Measurements from ENCODE around the gene ARCN1. TPM values are rescaled to one million over a fixed set of nuclear protein-coding genes. Genes with fewer than 3 reads are reported as not detected.
"Not testable (repeated sequence)": the region's sequence is repeated elsewhere in the genome, so short reads cannot be mapped to it uniquely, and the experiment has no call there.

ARCN1 gene
- polyA plus RNA-seq, 1 donor from 2014 or later: 67.2 TPM

DNA sequence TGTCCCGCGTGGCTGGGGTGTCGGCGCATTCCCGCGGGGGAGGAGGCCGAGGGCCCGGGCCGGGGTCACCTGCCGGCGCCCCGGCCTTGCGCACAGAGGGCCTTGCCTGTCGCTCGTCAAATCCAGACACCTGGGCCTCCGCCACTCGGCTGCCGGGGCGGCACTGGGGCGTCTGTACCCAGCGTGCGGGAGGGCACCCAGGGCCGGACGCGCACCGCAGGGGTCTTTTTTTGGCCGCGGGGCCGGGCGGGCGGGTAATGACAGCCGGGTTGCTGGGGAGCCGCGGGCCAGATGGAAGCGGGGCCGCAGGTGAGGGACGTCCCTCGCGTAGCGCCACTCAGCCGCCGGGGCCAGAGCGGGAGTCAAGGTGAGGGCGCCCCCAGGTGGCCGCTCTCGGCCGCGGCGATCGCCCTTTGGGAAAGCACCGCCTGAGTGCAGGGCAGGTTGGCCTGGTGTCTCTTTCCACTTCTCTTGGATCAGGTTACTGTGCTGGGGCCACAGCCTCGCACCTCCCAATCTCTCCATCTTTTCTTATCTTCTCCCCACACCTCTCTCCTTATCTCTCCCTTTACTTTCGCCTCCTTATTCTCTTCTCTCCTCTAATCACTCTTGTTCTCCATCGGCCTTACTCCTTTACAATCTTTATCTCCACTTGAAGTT lies 38.7 kb downstream of the ARCN1 start:
- Histone ChIP-seq H3K4me3 (ENCODE audit: low read length) (no peak overlapping the region), H3K79me2 (replicated peaks; ENCODE audit: insufficient read depth, low read length) (no peaks in the 10 kb centered on the region), H3K36me3 (ENCODE audit: insufficient read depth, low read length) (no peaks in the 10 kb centered on the region), H3K27me3 (ENCODE audit: insufficient read depth, low read depth, low read length) (peaks cover 48% of the 10 kb centered on the region), H3F3A (ENCODE audit: insufficient read depth, low read length, poor library complexity, severe bottlenecking) (no peaks in the 10 kb centered on the region), H4K20me1 (ENCODE audit: insufficient read depth) (no peaks in the 10 kb centered on the region), H3K4me2 (ENCODE audit: low read length) (no peak overlapping the region), H3K9me3 (ENCODE audit: low read length) (no peaks in the 10 kb centered on the region), H2AFZ (ENCODE audit: low read depth, low read length) (no peak overlapping the region), H3K27ac (ENCODE audit: low read length) (no peak overlapping the region), H3K9ac (ENCODE audit: low read length) (no peak overlapping the region), H3K9me2 (ENCODE audit: insufficient read depth, low read length) (no peaks in the 10 kb centered on the region)
- TF ChIP-seq MXI1 (conservative IDR thresholded peaks at IDR 0.05; ENCODE audit: poor library complexity, severe bottlenecking): no peak

DNA sequence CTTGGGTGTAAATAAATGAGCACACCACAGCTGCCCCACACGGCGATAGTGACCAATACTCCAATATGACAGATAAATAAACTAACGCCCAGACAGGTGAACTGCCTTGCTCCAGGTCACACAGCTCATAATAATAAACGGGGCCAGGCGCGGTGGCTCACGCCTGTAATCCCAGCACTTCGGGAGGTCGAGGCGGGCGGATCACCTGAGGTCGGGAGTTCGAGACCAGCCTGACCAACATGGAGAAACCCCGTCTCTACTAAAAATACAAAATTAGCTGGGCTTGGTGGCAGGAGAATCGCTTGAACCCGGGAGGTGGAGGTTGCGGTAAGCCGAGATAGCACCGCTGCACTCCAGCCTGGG lies 39.2 kb downstream of the ARCN1 start:
- H3K27ac ChIP-seq (ENCODE audit: low read length); H4K20me1 ChIP-seq (ENCODE audit: insufficient read depth); H3K9me3 ChIP-seq (ENCODE audit: low read length); H3K9ac ChIP-seq (ENCODE audit: low read length); H3K79me2 ChIP-seq (replicated peaks; ENCODE audit: insufficient read depth, low read length); H3K36me3 ChIP-seq (ENCODE audit: insufficient read depth, low read length); H3K4me2 ChIP-seq (ENCODE audit: low read length); H3K9me2 ChIP-seq (ENCODE audit: insufficient read depth, low read length); H3K4me3 ChIP-seq (ENCODE audit: low read length); H2AFZ ChIP-seq (ENCODE audit: low read depth, low read length); H3F3A ChIP-seq (ENCODE audit: insufficient read depth, low read length, poor library complexity, severe bottlenecking): not testable (repeated sequence)
- peaks cover 48% of the 10 kb centered on the region for H3K27me3 ChIP-seq (ENCODE audit: insufficient read depth, low read depth, low read length)

DNA sequence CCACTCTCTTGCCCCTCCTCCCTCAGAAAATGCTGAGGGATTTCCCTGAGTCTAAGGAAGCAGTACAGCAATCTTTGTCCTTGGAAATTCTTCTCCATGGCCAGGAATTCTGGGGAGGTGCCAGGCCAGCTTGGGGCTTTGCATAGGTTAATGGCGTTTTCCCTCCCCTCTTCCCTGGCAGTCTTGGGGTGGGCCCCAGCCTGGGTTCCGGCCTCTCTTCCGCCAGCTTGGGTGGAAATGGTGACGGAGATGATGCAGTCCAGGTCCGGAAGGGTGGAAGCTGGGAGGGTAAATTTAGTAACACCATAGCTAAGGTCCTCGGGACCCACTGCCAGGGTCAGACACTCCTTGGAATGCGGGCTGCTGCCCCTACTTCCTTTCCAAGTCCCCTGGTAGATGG lies 40.2 kb downstream of the ARCN1 start:
- Histone ChIP-seq H3K27me3 (ENCODE audit: insufficient read depth, low read depth, low read length) (peaks cover 48% of the 10 kb centered on the region), H3K4me2 (ENCODE audit: low read length) (no peak overlapping the region), H3K9ac (ENCODE audit: low read length) (no peak overlapping the region), H3K9me3 (ENCODE audit: low read length) (no peaks in the 10 kb centered on the region), H2AFZ (ENCODE audit: low read depth, low read length) (no peak overlapping the region), H3K79me2 (replicated peaks; ENCODE audit: insufficient read depth, low read length) (no peaks in the 10 kb centered on the region), H3K9me2 (ENCODE audit: insufficient read depth, low read length) (no peaks in the 10 kb centered on the region), H3K4me3 (ENCODE audit: low read length) (no peak overlapping the region), H3F3A (ENCODE audit: insufficient read depth, low read length, poor library complexity, severe bottlenecking) (no peaks in the 10 kb centered on the region), H3K36me3 (ENCODE audit: insufficient read depth, low read length) (no peaks in the 10 kb centered on the region), H4K20me1 (ENCODE audit: insufficient read depth) (no peaks in the 10 kb centered on the region), H3K27ac (ENCODE audit: low read length) (no peak overlapping the region)
- TF ChIP-seq, protein P1, sequence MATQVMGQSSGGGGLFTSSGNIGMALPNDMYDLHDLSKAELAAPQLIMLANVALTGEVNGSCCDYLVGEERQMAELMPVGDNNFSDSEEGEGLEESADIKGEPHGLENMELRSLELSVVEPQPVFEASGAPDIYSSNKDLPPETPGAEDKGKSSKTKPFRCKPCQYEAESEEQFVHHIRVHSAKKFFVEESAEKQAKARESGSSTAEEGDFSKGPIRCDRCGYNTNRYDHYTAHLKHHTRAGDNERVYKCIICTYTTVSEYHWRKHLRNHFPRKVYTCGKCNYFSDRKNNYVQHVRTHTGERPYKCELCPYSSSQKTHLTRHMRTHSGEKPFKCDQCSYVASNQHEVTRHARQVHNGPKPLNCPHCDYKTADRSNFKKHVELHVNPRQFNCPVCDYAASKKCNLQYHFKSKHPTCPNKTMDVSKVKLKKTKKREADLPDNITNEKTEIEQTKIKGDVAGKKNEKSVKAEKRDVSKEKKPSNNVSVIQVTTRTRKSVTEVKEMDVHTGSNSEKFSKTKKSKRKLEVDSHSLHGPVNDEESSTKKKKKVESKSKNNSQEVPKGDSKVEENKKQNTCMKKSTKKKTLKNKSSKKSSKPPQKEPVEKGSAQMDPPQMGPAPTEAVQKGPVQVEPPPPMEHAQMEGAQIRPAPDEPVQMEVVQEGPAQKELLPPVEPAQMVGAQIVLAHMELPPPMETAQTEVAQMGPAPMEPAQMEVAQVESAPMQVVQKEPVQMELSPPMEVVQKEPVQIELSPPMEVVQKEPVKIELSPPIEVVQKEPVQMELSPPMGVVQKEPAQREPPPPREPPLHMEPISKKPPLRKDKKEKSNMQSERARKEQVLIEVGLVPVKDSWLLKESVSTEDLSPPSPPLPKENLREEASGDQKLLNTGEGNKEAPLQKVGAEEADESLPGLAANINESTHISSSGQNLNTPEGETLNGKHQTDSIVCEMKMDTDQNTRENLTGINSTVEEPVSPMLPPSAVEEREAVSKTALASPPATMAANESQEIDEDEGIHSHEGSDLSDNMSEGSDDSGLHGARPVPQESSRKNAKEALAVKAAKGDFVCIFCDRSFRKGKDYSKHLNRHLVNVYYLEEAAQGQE (IDR thresholded peaks at IDR 0.05; ENCODE audit: borderline replicate concordance): no peak
- no peak for TF ChIP-seq POLR2AphosphoS5 (IDR thresholded peaks at IDR 0.05)
- no peak for TF ChIP-seq SMC3 (conservative IDR thresholded peaks at IDR 0.05; ENCODE audit: poor library complexity)
- TF ChIP-seq TAF1 (IDR thresholded peaks at IDR 0.05; ENCODE audit: low read depth): no peak
- TF ChIP-seq, protein P2, sequence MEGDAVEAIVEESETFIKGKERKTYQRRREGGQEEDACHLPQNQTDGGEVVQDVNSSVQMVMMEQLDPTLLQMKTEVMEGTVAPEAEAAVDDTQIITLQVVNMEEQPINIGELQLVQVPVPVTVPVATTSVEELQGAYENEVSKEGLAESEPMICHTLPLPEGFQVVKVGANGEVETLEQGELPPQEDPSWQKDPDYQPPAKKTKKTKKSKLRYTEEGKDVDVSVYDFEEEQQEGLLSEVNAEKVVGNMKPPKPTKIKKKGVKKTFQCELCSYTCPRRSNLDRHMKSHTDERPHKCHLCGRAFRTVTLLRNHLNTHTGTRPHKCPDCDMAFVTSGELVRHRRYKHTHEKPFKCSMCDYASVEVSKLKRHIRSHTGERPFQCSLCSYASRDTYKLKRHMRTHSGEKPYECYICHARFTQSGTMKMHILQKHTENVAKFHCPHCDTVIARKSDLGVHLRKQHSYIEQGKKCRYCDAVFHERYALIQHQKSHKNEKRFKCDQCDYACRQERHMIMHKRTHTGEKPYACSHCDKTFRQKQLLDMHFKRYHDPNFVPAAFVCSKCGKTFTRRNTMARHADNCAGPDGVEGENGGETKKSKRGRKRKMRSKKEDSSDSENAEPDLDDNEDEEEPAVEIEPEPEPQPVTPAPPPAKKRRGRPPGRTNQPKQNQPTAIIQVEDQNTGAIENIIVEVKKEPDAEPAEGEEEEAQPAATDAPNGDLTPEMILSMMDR (IDR thresholded peaks at IDR 0.05; ENCODE audit: poor library complexity, severe bottlenecking): no peak
- no peak for TF ChIP-seq MXI1 (conservative IDR thresholded peaks at IDR 0.05; ENCODE audit: poor library complexity, severe bottlenecking)
